ENCODE results near the gene AMELY.
"Not testable (repeated sequence)": the region's sequence is repeated elsewhere in the genome, so short reads cannot be mapped to it uniquely, and the experiment has no call there.

Gene AMELY

GRCh38 chrY:6911253-6911881 lies at the start of gene AMELY:
AMELY (minus strand) TSS chrY:6911752; CDS start chrY:6872608, 39,144 bp downstream.
- no peak for DNase-seq (ENCODE audit: low read depth in 2 of 2)

GRCh38 chrY:6949947-6950346 lies 38.4 kb upstream of the AMELY start:
- DNase-seq (ENCODE audit: low read depth in 2 of 2) = no peak

- no peak for DNase-seq (ENCODE audit: low read depth in 2 of 2)
Measured at GRCh38 chrY:6948378-6948777, 36.8 kb upstream of the AMELY start.

- DNase-seq (ENCODE audit: low read depth in 2 of 2) = no peak
Measured at GRCh38 chrY:6947695-6948094, 36.1 kb upstream of the AMELY start.

GRCh38 chrY:6935497-6935896 lies 23.9 kb upstream of the AMELY start:
- DNase-seq (ENCODE audit: low read depth in 2 of 2) = no peak

- DNase-seq (ENCODE audit: low read depth in 2 of 2) = no peak
Measured at GRCh38 chrY:6931779-6932396, 20.3 kb upstream of the AMELY start.

GRCh38 chrY:6929237-6929636 lies 17.7 kb upstream of the AMELY start:
- DNase-seq (ENCODE audit: low read depth in 2 of 2) = no peak

GRCh38 chrY:6928265-6928664 lies 16.7 kb upstream of the AMELY start:
- no peak for DNase-seq (ENCODE audit: low read depth in 2 of 2)

- no peak for DNase-seq (ENCODE audit: low read depth in 2 of 2)
Measured at GRCh38 chrY:6921061-6921460, 9.5 kb upstream of the AMELY start.

- DNase-seq (ENCODE audit: low read depth in 2 of 2) = no peak
Measured at GRCh38 chrY:6913362-6913761, 1.8 kb upstream of the AMELY start.

- DNase-seq (ENCODE audit: low read depth in 2 of 2) = no peak
Measured at GRCh38 chrY:6910372-6911252, 940 bp downstream of the AMELY start, which contains the start of gene TBL1Y. TBL1Y (plus strand) TSS chrY:6910697; CDS start chrY:7025085, 114,388 bp downstream.

- no peak for DNase-seq (ENCODE audit: low read depth in 2 of 2)
Measured at GRCh38 chrY:6909856-6910255, 1.7 kb downstream of the AMELY start.

- DNase-seq (ENCODE audit: low read depth in 2 of 2) = no peak
Measured at GRCh38 chrY:6909118-6909521, 2.4 kb downstream of the AMELY start.

GRCh38 chrY:6908021-6908420 lies 3.5 kb downstream of the AMELY start:
- not testable (repeated sequence) for DNase-seq (ENCODE audit: low read depth in 2 of 2)

- DNase-seq (ENCODE audit: low read depth in 2 of 2) = no peak
Measured at GRCh38 chrY:6907591-6907990, 4.0 kb downstream of the AMELY start.

- not testable (repeated sequence) for DNase-seq (ENCODE audit: low read depth in 2 of 2)
Measured at GRCh38 chrY:6902116-6902515, 9.4 kb downstream of the AMELY start.

- DNase-seq (ENCODE audit: low read depth in 2 of 2) = no peak
Measured at GRCh38 chrY:6895236-6895635, 16.3 kb downstream of the AMELY start.

GRCh38 chrY:6894496-6894895 lies 17.1 kb downstream of the AMELY start:
- DNase-seq (ENCODE audit: low read depth in 2 of 2) = no peak

GRCh38 chrY:6849384-6849783 lies 62.2 kb downstream of the AMELY start:
- DNase-seq (ENCODE audit: low read depth in 2 of 2) = no peak

GRCh38 chrY:6842650-6843049 lies 68.9 kb downstream of the AMELY start:
- not testable (repeated sequence) for DNase-seq (ENCODE audit: low read depth in 2 of 2)

All from activated CD4-positive, alpha-beta T cell treated with anti-CD3 and anti-CD28 coated beads for 24 hours (primary cell).